ENCODE data around the gene KIAA0408. TPM values are rescaled to one million over a fixed set of nuclear protein-coding genes. Genes with fewer than 3 reads are reported as not detected.

Gene KIAA0408
- total RNA-seq, 2 donors from 2014 or later: 1.3 TPM

GRCh38 chr6:127475823-127476176 is 16.6 kb upstream of the KIAA0408 start:
- no peak for TF ChIP-seq POLR2A (IDR thresholded peaks at IDR 0.05)
- TF ChIP-seq CTCF (IDR thresholded peaks at IDR 0.05): no peak
- 77 to 92% methylated on average over 28 to 34 of the region's 34 CpGs for WGBS, 2 donors
- no peak for ATAC-seq
- Histone ChIP-seq H3K9me3 (no peaks in the 10 kb centered on the region), H3K27ac (no peak overlapping the region), H3K4me1 (no peaks in the 10 kb centered on the region), H3K27me3 (no peaks in the 10 kb centered on the region), H3K4me3 (no peak overlapping the region), H3K36me3 (replicated peaks in 1 of 2; ENCODE audit: insufficient read depth in 1 of 2, low read depth in 2 of 2) (no peaks in the 10 kb centered on the region)
- peak in 1 of 4 donors; percentile 6 for DNase-seq
- intact Hi-C loops (cut with DNase I): no loop called here

GRCh38 chr6:127475135-127475822 is 16.1 kb upstream of the KIAA0408 start:
- 87 to 92% methylated on average over 73 to 83 of the region's 87 CpGs for WGBS, 2 donors
- ATAC-seq (no peak), DNase-seq (no peak)
- H3K9me3 ChIP-seq: no peaks in the 10 kb centered on the region
- TF ChIP-seq POLR2A (IDR thresholded peaks at IDR 0.05) (no peak), CTCF (IDR thresholded peaks at IDR 0.05) (no peak)
- H3K4me3 ChIP-seq: no peak overlapping the region
- intact Hi-C loops (cut with DNase I): no loop called here
- H3K36me3 ChIP-seq (replicated peaks in 1 of 2; ENCODE audit: insufficient read depth in 1 of 2, low read depth in 2 of 2): no peaks in the 10 kb centered on the region
- H3K27ac ChIP-seq: no peak overlapping the region
- H3K4me1 ChIP-seq: no peaks in the 10 kb centered on the region
- H3K27me3 ChIP-seq: no peaks in the 10 kb centered on the region

GRCh38 chr6:127471379-127472255 is 12.4 kb upstream of the KIAA0408 start:
- Histone ChIP-seq H3K36me3 (replicated peaks in 1 of 2; ENCODE audit: insufficient read depth in 1 of 2, low read depth in 2 of 2) (no peaks in the 10 kb centered on the region), H3K27ac (no peak overlapping the region), H3K4me1 (no peaks in the 10 kb centered on the region), H3K27me3 (no peaks in the 10 kb centered on the region), H3K9me3 (no peaks in the 10 kb centered on the region), H3K4me3 (no peak overlapping the region)
- ATAC-seq: no peak
- DNase-seq: no peak
- WGBS, 2 donors: 47 to 58% methylated on average over 5 of the region's 5 CpGs
- intact Hi-C loops (cut with DNase I): no loop called here
- TF ChIP-seq CTCF (IDR thresholded peaks at IDR 0.05) (no peak), POLR2A (IDR thresholded peaks at IDR 0.05) (no peak)

GRCh38 chr6:127468936-127469335 is 9.7 kb upstream of the KIAA0408 start:
- Histone ChIP-seq H3K4me1 (no peaks in the 10 kb centered on the region), H3K4me3 (no peak overlapping the region), H3K27ac (no peak overlapping the region), H3K9me3 (no peaks in the 10 kb centered on the region), H3K27me3 (no peaks in the 10 kb centered on the region), H3K36me3 (replicated peaks in 1 of 2; ENCODE audit: insufficient read depth in 1 of 2, low read depth in 2 of 2) (no peaks in the 10 kb centered on the region)
- TF ChIP-seq CTCF (IDR thresholded peaks at IDR 0.05) (no peak), POLR2A (IDR thresholded peaks at IDR 0.05) (no peak)
- DNase-seq (no peak), ATAC-seq (no peak)
- intact Hi-C loops (cut with DNase I): no loop called here
- 58 to 73% methylated on average over 2 of the region's 2 CpGs for WGBS, 2 donors
